ENCODE data around the gene SYNPO2.

GRCh38 chr4:119039160-119039559 lies 150.5 kb downstream of the SYNPO2 start:
- TF ChIP-seq CTCF (IDR thresholded peaks at IDR 0.05) (no peak), POLR2A (IDR thresholded peaks at IDR 0.05) (no peak)

Measured in testis (tissue), 2 donors.